ENCODE data around the gene SNX11.

Gene SNX11

GRCh38 chr17:48100591-48101011 is 7.0 kb upstream of the SNX11 start:
- FAIRE-seq = no peak

- FAIRE-seq = no peak
Measured at GRCh38 chr17:48101012-48101720, 6.4 kb upstream of the SNX11 start, which contains the start of gene CBX1. CBX1 (minus strand) TSS chr17:48101478; CDS start chr17:48077004, 24,474 bp downstream.

GRCh38 chr17:48102043-48102750 is 5.4 kb upstream of the SNX11 start:
- no peak for FAIRE-seq

GRCh38 chr17:48102798-48103715 is 4.5 kb upstream of the SNX11 start:
- FAIRE-seq = no peak

GRCh38 chr17:48104440-48104839 is 3.1 kb upstream of the SNX11 start:
- no peak for FAIRE-seq

DNA sequence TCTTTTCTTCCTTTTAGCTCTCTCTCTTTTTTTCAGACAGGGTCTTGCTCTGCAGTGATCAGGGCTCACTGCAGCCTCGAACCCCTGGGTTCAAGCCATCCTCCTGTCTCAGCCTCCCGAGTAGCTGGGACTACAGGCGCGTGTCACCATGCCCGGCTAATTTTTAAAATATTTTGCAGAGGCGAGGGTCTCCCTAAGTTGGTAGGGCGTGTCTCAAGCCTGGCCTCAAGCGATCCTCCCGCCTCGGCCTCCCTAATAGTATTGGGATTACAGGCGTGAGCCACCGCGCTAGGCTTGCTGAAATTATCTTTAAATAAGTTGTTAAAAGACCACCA is 797 bp upstream of the SNX11 start:
- no peak for FAIRE-seq

- FAIRE-seq = no peak
Measured at GRCh38 chr17:48110761-48111160, 3.2 kb downstream of the SNX11 start.

DNA sequence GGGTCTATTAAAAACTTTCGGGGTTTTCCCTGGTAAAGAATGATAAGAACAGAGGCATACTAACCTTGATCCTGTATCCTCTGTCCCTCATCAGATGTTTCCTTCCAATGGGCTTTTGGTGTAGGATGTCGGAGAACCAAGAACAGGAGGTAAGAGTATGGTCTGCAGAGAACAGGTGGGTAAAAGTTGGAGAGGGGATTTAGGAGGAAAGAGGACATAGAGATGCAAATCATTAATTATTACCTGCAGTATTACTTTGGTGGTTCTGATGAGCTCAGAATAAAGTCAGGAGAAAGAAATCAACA is 4.3 kb downstream of the SNX11 start:
- FAIRE-seq = no peak

- FAIRE-seq = no peak
Measured at GRCh38 chr17:48113201-48113676, 5.7 kb downstream of the SNX11 start.

GRCh38 chr17:48121923-48122664 is 14.5 kb downstream of the SNX11 start:
- no peak for FAIRE-seq

- FAIRE-seq = no peak
Measured at GRCh38 chr17:48122665-48123045, 15.1 kb downstream of the SNX11 start.

DNA sequence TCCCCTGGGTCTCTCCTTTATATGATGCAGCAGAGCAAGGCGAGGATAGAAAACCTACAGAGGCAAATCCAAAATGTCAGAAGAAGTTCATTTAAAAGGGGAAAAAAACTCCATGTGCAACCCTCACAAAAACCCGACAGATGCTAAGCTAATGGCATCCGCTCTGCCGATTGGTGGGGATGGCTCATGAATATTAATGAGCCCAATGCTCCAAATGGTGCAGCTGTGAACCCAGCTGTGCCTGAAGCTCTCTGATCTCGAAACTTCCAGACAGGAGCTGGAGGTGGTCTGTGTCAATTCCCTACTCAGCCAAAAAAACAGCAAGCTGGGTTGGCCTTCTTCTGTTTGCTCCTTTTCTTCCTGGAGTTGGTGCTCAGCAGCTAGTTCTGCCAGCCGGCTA is 15.5 kb downstream of the SNX11 start:
- FAIRE-seq = no peak

DNA sequence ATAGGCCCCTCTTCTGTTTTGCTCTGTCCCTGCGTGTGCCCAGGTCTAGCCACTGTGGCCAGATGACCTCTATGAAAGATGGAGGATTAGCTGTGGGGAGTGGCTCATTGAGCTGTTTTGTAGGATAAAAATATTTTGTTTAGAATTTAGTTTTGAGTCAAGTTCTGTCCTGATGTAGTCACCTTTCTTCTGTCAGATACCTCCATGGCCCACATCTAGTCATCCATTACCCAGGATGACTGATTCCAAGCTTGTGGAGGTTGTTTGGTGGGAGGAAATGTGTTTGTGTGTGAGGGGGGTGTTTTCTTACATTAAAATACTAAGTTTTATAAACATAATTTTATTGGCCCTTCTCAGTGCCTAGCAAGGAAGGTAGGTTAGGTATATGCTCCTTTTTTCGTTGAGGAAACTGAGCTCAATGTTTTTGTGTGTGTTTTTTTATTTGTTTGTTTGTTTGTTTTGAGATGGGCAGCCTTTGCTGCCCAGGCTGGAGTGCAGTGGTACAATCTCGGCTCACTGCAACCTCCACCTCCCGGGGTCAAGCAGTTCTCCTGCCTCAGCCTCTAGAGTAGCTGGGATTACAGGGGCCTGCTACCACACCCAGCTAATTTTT is 16.3 kb downstream of the SNX11 start:
- no peak for FAIRE-seq

GRCh38 chr17:48125829-48126531 is 18.4 kb downstream of the SNX11 start:
- no peak for FAIRE-seq

GRCh38 chr17:48126532-48126850 is 18.9 kb downstream of the SNX11 start:
- no peak for FAIRE-seq

GRCh38 chr17:48127371-48128051 is 19.9 kb downstream of the SNX11 start:
- FAIRE-seq = no peak

GRCh38 chr17:48128400-48128799 is 20.8 kb downstream of the SNX11 start:
- no peak for FAIRE-seq

DNA sequence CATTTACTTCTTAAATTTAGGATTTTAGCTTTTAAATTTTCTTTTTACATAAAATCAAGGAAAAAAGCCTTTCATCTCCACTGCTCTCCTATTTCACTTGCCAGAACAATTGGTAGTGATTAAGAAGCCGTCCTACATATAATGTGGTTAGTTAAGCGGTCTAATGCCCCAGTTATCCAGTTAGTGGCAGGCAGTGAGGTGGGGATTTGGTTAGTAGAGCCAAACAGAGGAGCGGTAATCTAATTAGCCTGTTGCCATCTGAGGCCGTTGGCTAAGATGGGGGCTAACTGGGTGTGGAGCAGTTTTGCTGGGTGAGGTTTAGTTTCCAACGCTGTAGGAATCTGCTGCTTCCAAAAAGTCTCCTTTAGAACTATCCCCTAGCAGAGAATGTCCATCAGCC is 22.4 kb downstream of the SNX11 start:
- no peak for FAIRE-seq

DNA sequence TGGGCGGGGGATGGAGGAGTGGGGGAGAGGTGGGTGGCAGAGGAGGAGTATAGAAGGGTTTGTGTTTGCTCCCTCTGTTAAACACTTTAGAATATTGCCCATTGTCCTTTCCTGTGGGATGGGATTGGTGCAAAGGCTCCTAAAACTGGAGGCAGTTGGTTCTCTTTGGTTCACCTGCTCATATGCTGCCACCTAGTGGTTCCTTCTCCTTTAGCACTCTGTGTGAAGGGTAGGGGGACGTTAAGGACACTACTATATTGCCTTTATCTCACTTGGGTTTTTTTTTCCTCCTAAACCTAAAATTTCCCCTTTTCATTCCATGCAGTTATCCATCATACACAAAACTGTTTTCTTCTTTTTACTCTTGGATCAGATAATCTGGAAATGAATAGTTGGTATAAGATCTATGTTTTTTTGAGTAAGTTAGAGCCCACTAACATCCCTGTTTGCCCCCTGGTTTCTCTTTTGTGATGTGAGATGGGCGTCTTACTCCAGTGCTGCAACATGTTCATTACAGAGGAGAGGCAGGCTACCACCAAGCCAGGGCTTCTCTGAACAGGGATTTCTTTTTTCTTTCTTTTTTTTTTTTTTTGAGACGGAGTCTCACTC is 23.8 kb downstream of the SNX11 start:
- FAIRE-seq = peak; percentile 74

GRCh38 chr17:48132385-48132784 is 24.8 kb downstream of the SNX11 start:
- FAIRE-seq = no peak

Data from islet of Langerhans (tissue), 1 donor.